Loucy (cell line): ENCODE measurements around the gene ARFGEF3.

Experiments used
- H2AFZ ChIP-seq: fragments of 200-600 bp; sonication (generic); 2 replicates; pipeline ENCODE4 v1.6.0; 2016; ENCODE audit warnings: antibody characterized with exemption, mild to moderate bottlenecking, low read length, moderate library complexity
- H3F3A ChIP-seq: fragments of 200-600 bp; 2 replicates; pipeline ENCODE4 v1.6.0; 2016; ENCODE audit warnings: antibody characterized with exemption, low read depth, mild to moderate bottlenecking
- H3K27me3 ChIP-seq: fragments of 200-600 bp; sonication (generic); 2 replicates; pipeline ENCODE4 v1.6.1; 2014; ENCODE audit warnings: low read length, mild to moderate bottlenecking; ENCODE audit not compliant: insufficient read depth, poor library complexity, severe bottlenecking
- H3K36me3 ChIP-seq: fragments of 200-600 bp; sonication (generic); 2 replicates; pipeline ENCODE4 v1.6.1; 2016; ENCODE audit warnings: low read length; ENCODE audit not compliant: insufficient read depth
- H3K4me1 ChIP-seq: fragments of 200-600 bp; sonication (generic); 2 replicates; pipeline ENCODE4 v1.5.1; 2014; ENCODE audit warnings: low read length, mild to moderate bottlenecking; ENCODE audit not compliant: insufficient read depth, poor library complexity, severe bottlenecking
- H3K4me2 ChIP-seq: fragments of 200-600 bp; sonication (generic); 2 replicates; pipeline ENCODE4 v1.6.0; 2014; ENCODE audit warnings: antibody characterized with exemption, low read length, low read depth, mild to moderate bottlenecking; ENCODE audit not compliant: poor library complexity, severe bottlenecking
- H3K4me3 ChIP-seq: fragments of 200-600 bp; sonication (generic); 2 replicates; pipeline ENCODE4 v1.5.1; 2014; ENCODE audit warnings: low read length, mild to moderate bottlenecking, mixed read lengths; ENCODE audit not compliant: poor library complexity, severe bottlenecking
- H3K79me2 ChIP-seq: fragments of 200-600 bp; sonication (generic); 2 replicates; pipeline ENCODE4 v1.6.1; 2014; ENCODE audit warnings: low read length; ENCODE audit not compliant: insufficient read depth
- H3K9ac ChIP-seq: fragments of 200-600 bp; sonication (generic); 2 replicates; pipeline ENCODE4 v1.6.0; 2014; ENCODE audit warnings: mild to moderate bottlenecking, low read depth, low read length, moderate library complexity; ENCODE audit not compliant: poor library complexity, severe bottlenecking
- H3K9me2 ChIP-seq: fragments of 200-600 bp; sonication (generic); replicated peaks from 2 replicates; pipeline ENCODE4 v1.6.1; 2016; ENCODE audit warnings: low read depth, low read length, mixed read lengths
- H3K9me3 ChIP-seq: fragments of 200-600 bp; sonication (generic); 2 replicates; pipeline ENCODE4 v1.6.1; 2014; ENCODE audit warnings: mild to moderate bottlenecking, antibody characterized with exemption, low read length, low read depth; ENCODE audit not compliant: insufficient read depth
- H4K20me1 ChIP-seq: fragments of 200-600 bp; sonication (generic); 2 replicates; pipeline ENCODE4 v1.6.0; 2014; ENCODE audit warnings: antibody characterized with exemption, low read length, mild to moderate bottlenecking; ENCODE audit not compliant: insufficient read depth, poor library complexity, severe bottlenecking
- EZH2phosphoT487 ChIP-seq: fragments of 200-600 bp; IDR thresholded peaks from 2 replicates; pipeline ENCODE4 v1.6.1; 2018; ENCODE audit warnings: antibody characterized with exemption, mild to moderate bottlenecking, moderate library complexity, borderline replicate concordance
- TF ChIP-seq, protein P1 (sequence below): fragments of 200-600 bp; sonication (generic); conservative IDR thresholded peaks from 2 replicates; pipeline ENCODE4 v1.5.1; 2014; ENCODE audit warnings: mild to moderate bottlenecking, antibody characterized with exemption, low read length

The ARFGEF3 gene

GRCh38 chr6:138239774-138240173, 78.0 kb downstream of the ARFGEF3 start:
- H3K27me3 ChIP-seq = no peaks in the 10 kb centered on the region
- H3K4me1 ChIP-seq = no peaks in the 10 kb centered on the region
- H3K36me3 ChIP-seq = no peaks in the 10 kb centered on the region

GRCh38 chr6:138240476-138241245, 78.9 kb downstream of the ARFGEF3 start:
- Histone ChIP-seq H3K4me2 (no peak overlapping the region), H3K4me3 (no peak overlapping the region), H3K9ac (no peak overlapping the region), H3K9me2 (no peaks in the 10 kb centered on the region), H3K79me2 (no peaks in the 10 kb centered on the region), H3K36me3 (no peaks in the 10 kb centered on the region), H3F3A (no peaks in the 10 kb centered on the region), H3K9me3 (no peaks in the 10 kb centered on the region), H4K20me1 (no peaks in the 10 kb centered on the region), H2AFZ (no peak overlapping the region), H3K4me1 (no peaks in the 10 kb centered on the region), H3K27me3 (no peaks in the 10 kb centered on the region)
- no peak for TF ChIP-seq EZH2phosphoT487
- TF ChIP-seq, protein P1, sequence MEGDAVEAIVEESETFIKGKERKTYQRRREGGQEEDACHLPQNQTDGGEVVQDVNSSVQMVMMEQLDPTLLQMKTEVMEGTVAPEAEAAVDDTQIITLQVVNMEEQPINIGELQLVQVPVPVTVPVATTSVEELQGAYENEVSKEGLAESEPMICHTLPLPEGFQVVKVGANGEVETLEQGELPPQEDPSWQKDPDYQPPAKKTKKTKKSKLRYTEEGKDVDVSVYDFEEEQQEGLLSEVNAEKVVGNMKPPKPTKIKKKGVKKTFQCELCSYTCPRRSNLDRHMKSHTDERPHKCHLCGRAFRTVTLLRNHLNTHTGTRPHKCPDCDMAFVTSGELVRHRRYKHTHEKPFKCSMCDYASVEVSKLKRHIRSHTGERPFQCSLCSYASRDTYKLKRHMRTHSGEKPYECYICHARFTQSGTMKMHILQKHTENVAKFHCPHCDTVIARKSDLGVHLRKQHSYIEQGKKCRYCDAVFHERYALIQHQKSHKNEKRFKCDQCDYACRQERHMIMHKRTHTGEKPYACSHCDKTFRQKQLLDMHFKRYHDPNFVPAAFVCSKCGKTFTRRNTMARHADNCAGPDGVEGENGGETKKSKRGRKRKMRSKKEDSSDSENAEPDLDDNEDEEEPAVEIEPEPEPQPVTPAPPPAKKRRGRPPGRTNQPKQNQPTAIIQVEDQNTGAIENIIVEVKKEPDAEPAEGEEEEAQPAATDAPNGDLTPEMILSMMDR = no peak

More at GRCh38 chr6:138239774-138240173, 78.0 kb downstream of the ARFGEF3 start:
- Histone ChIP-seq H3F3A (no peaks in the 10 kb centered on the region), H2AFZ (no peak overlapping the region), H3K9me3 (no peaks in the 10 kb centered on the region), H3K4me2 (no peak overlapping the region), H3K4me3 (no peak overlapping the region), H3K9me2 (no peaks in the 10 kb centered on the region), H4K20me1 (no peaks in the 10 kb centered on the region), H3K9ac (no peak overlapping the region), H3K79me2 (no peaks in the 10 kb centered on the region)
- TF ChIP-seq EZH2phosphoT487 = no peak
- TF ChIP-seq, protein P1 = no peak

GRCh38 chr6:138241381-138241780, 79.6 kb downstream of the ARFGEF3 start:
- H2AFZ ChIP-seq = no peak overlapping the region
- H4K20me1 ChIP-seq = no peaks in the 10 kb centered on the region
- TF ChIP-seq, protein P1 = no peak
- no peak for TF ChIP-seq EZH2phosphoT487
- H3K4me2 ChIP-seq = no peak overlapping the region
- H3K27me3 ChIP-seq = no peaks in the 10 kb centered on the region
- H3K4me3 ChIP-seq = no peak overlapping the region
- H3F3A ChIP-seq = no peaks in the 10 kb centered on the region
- H3K79me2 ChIP-seq = no peaks in the 10 kb centered on the region
- no peaks in the 10 kb centered on the region for H3K36me3 ChIP-seq
- no peak overlapping the region for H3K9ac ChIP-seq
- H3K9me3 ChIP-seq = no peaks in the 10 kb centered on the region
- no peaks in the 10 kb centered on the region for H3K9me2 ChIP-seq
- H3K4me1 ChIP-seq = no peaks in the 10 kb centered on the region
